Loucy (cell line): Measurements from ENCODE around the gene TIFAB.

Experiments used
- H2AFZ ChIP-seq: fragments of 200-600 bp; sonication (generic); 2 replicates; pipeline ENCODE4 v1.6.0; 2016; ENCODE audit warnings: antibody characterized with exemption, mild to moderate bottlenecking, low read length, moderate library complexity
- H3F3A ChIP-seq: fragments of 200-600 bp; 2 replicates; pipeline ENCODE4 v1.6.0; 2016; ENCODE audit warnings: antibody characterized with exemption, low read depth, mild to moderate bottlenecking
- H3K27me3 ChIP-seq: fragments of 200-600 bp; sonication (generic); 2 replicates; pipeline ENCODE4 v1.6.1; 2014; ENCODE audit warnings: low read length, mild to moderate bottlenecking; ENCODE audit not compliant: insufficient read depth, poor library complexity, severe bottlenecking
- H3K36me3 ChIP-seq: fragments of 200-600 bp; sonication (generic); 2 replicates; pipeline ENCODE4 v1.6.1; 2016; ENCODE audit warnings: low read length; ENCODE audit not compliant: insufficient read depth
- H3K4me1 ChIP-seq: fragments of 200-600 bp; sonication (generic); 2 replicates; pipeline ENCODE4 v1.5.1; 2014; ENCODE audit warnings: low read length, mild to moderate bottlenecking; ENCODE audit not compliant: insufficient read depth, poor library complexity, severe bottlenecking
- H3K4me2 ChIP-seq: fragments of 200-600 bp; sonication (generic); 2 replicates; pipeline ENCODE4 v1.6.0; 2014; ENCODE audit warnings: antibody characterized with exemption, low read length, low read depth, mild to moderate bottlenecking; ENCODE audit not compliant: poor library complexity, severe bottlenecking
- H3K4me3 ChIP-seq: fragments of 200-600 bp; sonication (generic); 2 replicates; pipeline ENCODE4 v1.5.1; 2014; ENCODE audit warnings: low read length, mild to moderate bottlenecking, mixed read lengths; ENCODE audit not compliant: poor library complexity, severe bottlenecking
- H3K79me2 ChIP-seq: fragments of 200-600 bp; sonication (generic); 2 replicates; pipeline ENCODE4 v1.6.1; 2014; ENCODE audit warnings: low read length; ENCODE audit not compliant: insufficient read depth
- H3K9ac ChIP-seq: fragments of 200-600 bp; sonication (generic); 2 replicates; pipeline ENCODE4 v1.6.0; 2014; ENCODE audit warnings: mild to moderate bottlenecking, low read depth, low read length, moderate library complexity; ENCODE audit not compliant: poor library complexity, severe bottlenecking
- H3K9me2 ChIP-seq: fragments of 200-600 bp; sonication (generic); replicated peaks from 2 replicates; pipeline ENCODE4 v1.6.1; 2016; ENCODE audit warnings: low read depth, low read length, mixed read lengths
- H3K9me3 ChIP-seq: fragments of 200-600 bp; sonication (generic); 2 replicates; pipeline ENCODE4 v1.6.1; 2014; ENCODE audit warnings: mild to moderate bottlenecking, antibody characterized with exemption, low read length, low read depth; ENCODE audit not compliant: insufficient read depth
- H4K20me1 ChIP-seq: fragments of 200-600 bp; sonication (generic); 2 replicates; pipeline ENCODE4 v1.6.0; 2014; ENCODE audit warnings: antibody characterized with exemption, low read length, mild to moderate bottlenecking; ENCODE audit not compliant: insufficient read depth, poor library complexity, severe bottlenecking
- EZH2phosphoT487 ChIP-seq: fragments of 200-600 bp; IDR thresholded peaks from 2 replicates; pipeline ENCODE4 v1.6.1; 2018; ENCODE audit warnings: antibody characterized with exemption, mild to moderate bottlenecking, moderate library complexity, borderline replicate concordance
- TF ChIP-seq, protein P1 (sequence below): fragments of 200-600 bp; sonication (generic); conservative IDR thresholded peaks from 2 replicates; pipeline ENCODE4 v1.5.1; 2014; ENCODE audit warnings: mild to moderate bottlenecking, antibody characterized with exemption, low read length

The TIFAB gene

GRCh38 chr5:135466178-135467050 lies 14.3 kb upstream of the TIFAB start:
- peak overlapping the region; percentile 71 for H2AFZ ChIP-seq

DNA sequence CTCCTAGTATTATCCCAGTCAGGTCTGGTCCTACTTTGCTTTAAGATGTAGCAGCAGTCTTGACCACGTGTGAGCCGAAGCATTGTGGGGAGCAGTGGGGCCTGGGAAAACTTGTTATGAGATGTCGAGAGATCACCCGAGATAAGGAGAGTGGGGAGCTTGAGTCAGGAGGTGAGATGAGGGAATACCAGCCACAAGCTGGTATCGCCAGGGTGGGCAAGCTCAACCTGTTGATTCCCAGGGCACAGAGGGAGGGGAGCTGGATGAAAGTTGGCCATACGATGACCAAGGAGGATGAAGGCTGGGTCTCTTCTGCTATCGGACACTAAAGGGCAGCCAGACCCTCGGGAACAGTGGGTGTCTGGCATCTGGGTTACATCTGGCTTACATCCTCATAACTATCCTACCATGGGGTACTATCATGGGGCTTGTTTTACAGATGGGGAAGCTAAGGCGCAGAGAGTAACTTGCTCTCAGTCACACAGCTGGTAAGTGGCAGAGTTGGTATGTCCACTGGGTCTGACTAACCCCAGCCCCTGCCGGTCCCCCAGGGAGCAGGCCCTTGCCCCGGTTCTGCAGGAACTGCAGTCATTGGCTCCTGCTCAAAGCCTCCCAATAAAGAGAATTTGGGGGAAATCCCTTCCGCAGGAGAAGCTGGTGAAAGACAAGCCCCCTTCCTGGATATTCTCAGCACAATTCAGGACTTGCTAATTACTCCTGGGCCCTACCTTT lies 13.4 kb upstream of the TIFAB start:
- H3F3A ChIP-seq = no peaks in the 10 kb centered on the region
- H3K79me2 ChIP-seq = no peaks in the 10 kb centered on the region
- no peaks in the 10 kb centered on the region for H3K9me2 ChIP-seq
- no peaks in the 10 kb centered on the region for H3K36me3 ChIP-seq
- TF ChIP-seq, protein P1, sequence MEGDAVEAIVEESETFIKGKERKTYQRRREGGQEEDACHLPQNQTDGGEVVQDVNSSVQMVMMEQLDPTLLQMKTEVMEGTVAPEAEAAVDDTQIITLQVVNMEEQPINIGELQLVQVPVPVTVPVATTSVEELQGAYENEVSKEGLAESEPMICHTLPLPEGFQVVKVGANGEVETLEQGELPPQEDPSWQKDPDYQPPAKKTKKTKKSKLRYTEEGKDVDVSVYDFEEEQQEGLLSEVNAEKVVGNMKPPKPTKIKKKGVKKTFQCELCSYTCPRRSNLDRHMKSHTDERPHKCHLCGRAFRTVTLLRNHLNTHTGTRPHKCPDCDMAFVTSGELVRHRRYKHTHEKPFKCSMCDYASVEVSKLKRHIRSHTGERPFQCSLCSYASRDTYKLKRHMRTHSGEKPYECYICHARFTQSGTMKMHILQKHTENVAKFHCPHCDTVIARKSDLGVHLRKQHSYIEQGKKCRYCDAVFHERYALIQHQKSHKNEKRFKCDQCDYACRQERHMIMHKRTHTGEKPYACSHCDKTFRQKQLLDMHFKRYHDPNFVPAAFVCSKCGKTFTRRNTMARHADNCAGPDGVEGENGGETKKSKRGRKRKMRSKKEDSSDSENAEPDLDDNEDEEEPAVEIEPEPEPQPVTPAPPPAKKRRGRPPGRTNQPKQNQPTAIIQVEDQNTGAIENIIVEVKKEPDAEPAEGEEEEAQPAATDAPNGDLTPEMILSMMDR = no peak
- no peak for TF ChIP-seq EZH2phosphoT487
- H3K4me2 ChIP-seq = peak overlapping the region; percentile 31
- peak overlapping the region; percentile 71 for H2AFZ ChIP-seq
- H3K4me3 ChIP-seq = no peak overlapping the region
- no peaks in the 10 kb centered on the region for H3K9me3 ChIP-seq
- no peaks in the 10 kb centered on the region for H3K27me3 ChIP-seq
- no peaks in the 10 kb centered on the region for H3K4me1 ChIP-seq
- no peaks in the 10 kb centered on the region for H4K20me1 ChIP-seq
- no peak overlapping the region for H3K9ac ChIP-seq

More at GRCh38 chr5:135466178-135467050, 14.3 kb upstream of the TIFAB start:
- no peaks in the 10 kb centered on the region for H3K9me2 ChIP-seq
- H3K79me2 ChIP-seq = no peaks in the 10 kb centered on the region
- H3K4me1 ChIP-seq = no peaks in the 10 kb centered on the region
- no peak overlapping the region for H3K4me3 ChIP-seq
- H3K27me3 ChIP-seq = no peaks in the 10 kb centered on the region
- no peaks in the 10 kb centered on the region for H4K20me1 ChIP-seq
- no peaks in the 10 kb centered on the region for H3K9me3 ChIP-seq
- H3K4me2 ChIP-seq = peak overlapping the region; percentile 31
- H3F3A ChIP-seq = no peaks in the 10 kb centered on the region
- no peak overlapping the region for H3K9ac ChIP-seq
- no peaks in the 10 kb centered on the region for H3K36me3 ChIP-seq
- TF ChIP-seq, protein P1 = peak; percentile 89
- no peak for TF ChIP-seq EZH2phosphoT487

GRCh38 chr5:135462304-135462703 lies 10.2 kb upstream of the TIFAB start:
- TF ChIP-seq, protein P1 = peak; percentile 86
- TF ChIP-seq EZH2phosphoT487 = no peak
- Histone ChIP-seq H3K9me2 (no peaks in the 10 kb centered on the region), H3K4me2 (no peak overlapping the region), H2AFZ (no peak overlapping the region), H3K4me1 (no peaks in the 10 kb centered on the region), H4K20me1 (no peaks in the 10 kb centered on the region), H3K9me3 (no peaks in the 10 kb centered on the region), H3K79me2 (no peaks in the 10 kb centered on the region), H3K27me3 (no peaks in the 10 kb centered on the region), H3K4me3 (no peak overlapping the region), H3F3A (no peaks in the 10 kb centered on the region), H3K9ac (no peak overlapping the region), H3K36me3 (no peaks in the 10 kb centered on the region)
